SK-N-SH treated with all-trans-retinoic acid at 6 μM for 48 hours (cell line): Measurements from ENCODE around the gene FBXO30.

Experiments used
- ATAC-seq: fragments of 200-7000 bp; cut with Tn5 transposase; 3 replicates; pipeline ENCODE4 v1.9.1; 2020; ENCODE audit warnings: mild to moderate bottlenecking, moderate library complexity
- ARNTL ChIP-seq: fragments of 450-650 bp; formaldehyde crosslinking; IDR thresholded peaks from 2 replicates; pipeline ENCODE4 v1.5.0; 2020; ENCODE audit warnings: low read depth, mild to moderate bottlenecking, moderate library complexity, borderline replicate concordance
- BACH2 ChIP-seq: fragments of 250-450 bp; sonication (Bioruptor Pico); IDR thresholded peaks from 2 replicates; pipeline ENCODE4 v1.9.0; 2021; ENCODE audit warnings: mild to moderate bottlenecking, borderline replicate concordance
- CREB5 ChIP-seq: fragments of 250-450 bp; sonication (Bioruptor Pico); IDR thresholded peaks from 2 replicates; pipeline ENCODE4 v1.5.1; 2020; ENCODE audit warnings: low read depth, mild to moderate bottlenecking, moderate library complexity
- CSDC2 ChIP-seq: fragments of 250-450 bp; sonication (Bioruptor Pico); IDR thresholded peaks from 2 replicates; pipeline ENCODE4 v1.5.0; 2020; ENCODE audit warnings: mild to moderate bottlenecking, moderate library complexity
- CSRNP3 ChIP-seq: fragments of 250-450 bp; sonication (Bioruptor Pico); IDR thresholded peaks from 2 replicates; pipeline ENCODE4 v1.5.1; 2021; ENCODE audit warnings: mild to moderate bottlenecking, moderate library complexity
- ESRRG ChIP-seq: fragments of 250-450 bp; sonication (Bioruptor Pico); IDR thresholded peaks from 2 replicates; pipeline ENCODE4 v1.6.1; 2021; ENCODE audit warnings: mild to moderate bottlenecking
- GLIS3 ChIP-seq: fragments of 250-450 bp; sonication (Bioruptor Pico); IDR thresholded peaks from 2 replicates; pipeline ENCODE4 v1.5.0; 2020; ENCODE audit warnings: mild to moderate bottlenecking, moderate library complexity
- OSR1 ChIP-seq: fragments of 250-450 bp; sonication (Bioruptor Pico); IDR thresholded peaks from 2 replicates; pipeline ENCODE4 v1.8.0; 2022; ENCODE audit warnings: moderate library complexity, mild to moderate bottlenecking, inconsistent platforms
- PATZ1 ChIP-seq: fragments of 250-450 bp; sonication (Bioruptor Pico); IDR thresholded peaks from 2 replicates; pipeline ENCODE4 v1.8.0; 2020; ENCODE audit warnings: mild to moderate bottlenecking, moderate library complexity, borderline replicate concordance
- POU6F1 ChIP-seq: fragments of 250-450 bp; sonication (Bioruptor Pico); IDR thresholded peaks from 2 replicates; pipeline ENCODE4 v1.8.0; 2021; ENCODE audit warnings: low read depth, mild to moderate bottlenecking, moderate library complexity, borderline replicate concordance
- PPARA ChIP-seq: fragments of 250-450 bp; sonication (Bioruptor Pico); IDR thresholded peaks from 2 replicates; pipeline ENCODE4 v1.5.0; 2020; ENCODE audit warnings: mild to moderate bottlenecking, borderline replicate concordance
- RARB ChIP-seq: fragments of 250-450 bp; sonication (Bioruptor Pico); IDR thresholded peaks from 2 replicates; pipeline ENCODE4 v1.8.0; 2021; ENCODE audit warnings: mild to moderate bottlenecking, moderate library complexity
- SNAI2 ChIP-seq: fragments of 250-450 bp; sonication (Bioruptor Pico); IDR thresholded peaks from 2 replicates; pipeline ENCODE4 v1.5.0; 2020; ENCODE audit warnings: mild to moderate bottlenecking, moderate library complexity
- TCF4 ChIP-seq: fragments of 250-450 bp; sonication (Bioruptor Pico); IDR thresholded peaks from 2 replicates; pipeline ENCODE4 v1.8.0; 2021; ENCODE audit warnings: mild to moderate bottlenecking, moderate library complexity, borderline replicate concordance
- TOX ChIP-seq: fragments of 250-450 bp; sonication (Bioruptor Pico); IDR thresholded peaks from 2 replicates; pipeline ENCODE4 v1.8.0; 2021; ENCODE audit warnings: mild to moderate bottlenecking, moderate library complexity, borderline replicate concordance
- TSHZ2 ChIP-seq: fragments of 250-450 bp; sonication (Bioruptor Pico); IDR thresholded peaks from 2 replicates; pipeline ENCODE4 v1.5.0; 2020; ENCODE audit warnings: mild to moderate bottlenecking, moderate library complexity
- ZC3H10 ChIP-seq: fragments of 250-450 bp; sonication (Bioruptor Pico); IDR thresholded peaks from 2 replicates; pipeline ENCODE4 v1.5.1; 2021; ENCODE audit warnings: mild to moderate bottlenecking, moderate library complexity
- ZFP30 ChIP-seq: fragments of 450-650 bp; formaldehyde crosslinking; IDR thresholded peaks from 2 replicates; pipeline ENCODE4 v1.5.0; 2022; ENCODE audit warnings: mild to moderate bottlenecking, moderate library complexity
- ZNF565 ChIP-seq: fragments of 450-650 bp; formaldehyde crosslinking; conservative IDR thresholded peaks from 2 replicates; pipeline ENCODE4 v1.5.0; 2020; ENCODE audit warnings: low read depth, mild to moderate bottlenecking, moderate library complexity
- ZNF70 ChIP-seq: fragments of 450-650 bp; formaldehyde crosslinking; IDR thresholded peaks from 2 replicates; pipeline ENCODE4 v1.5.0; 2020; ENCODE audit warnings: mild to moderate bottlenecking, moderate library complexity
- ZNF8 ChIP-seq: fragments of 450-650 bp; formaldehyde crosslinking; IDR thresholded peaks from 2 replicates; pipeline ENCODE4 v1.5.0; 2020; ENCODE audit warnings: mild to moderate bottlenecking, moderate library complexity

FBXO30 gene

GRCh38 chr6:145811741-145812140 lies 2.9 kb downstream of the FBXO30 start:
- no peak for ATAC-seq
- TF ChIP-seq ZFP30 = no peak
- no peak for TF ChIP-seq ARNTL (CRISPR knock-in tag)

- TF ChIP-seq TCF4 (CRISPR knock-in tag) = no peak
- no peak for TF ChIP-seq BACH2 (CRISPR knock-in tag)
- no peak for TF ChIP-seq ARNTL (CRISPR knock-in tag)
- TF ChIP-seq ESRRG = no peak
- TF ChIP-seq TOX (CRISPR knock-in tag) = no peak
- TF ChIP-seq ZNF8 (CRISPR knock-in tag) = no peak
- no peak for TF ChIP-seq POU6F1 (CRISPR knock-in tag)
- TF ChIP-seq PPARA (CRISPR knock-in tag) = no peak
- TF ChIP-seq SNAI2 = no peak
- TF ChIP-seq ZFP30 = no peak
- no peak for TF ChIP-seq ZNF70 (CRISPR knock-in tag)
- TF ChIP-seq TSHZ2 (CRISPR knock-in tag) = no peak
- TF ChIP-seq CSRNP3 (CRISPR knock-in tag) = no peak
- no peak for TF ChIP-seq ZC3H10 (CRISPR knock-in tag)
- TF ChIP-seq GLIS3 = no peak
- TF ChIP-seq CSDC2 (CRISPR knock-in tag) = no peak
- TF ChIP-seq RARB (CRISPR knock-in tag) = no peak
- TF ChIP-seq PATZ1 (CRISPR knock-in tag) = no peak
- ATAC-seq = no peak
These were observed 4.8 kb downstream of the FBXO30 start for GRCh38 chr6:145809785-145810184.

- no peak for TF ChIP-seq ZC3H10 (CRISPR knock-in tag)
- TF ChIP-seq CREB5 = no peak
- no peak for TF ChIP-seq PATZ1 (CRISPR knock-in tag)
- no peak for TF ChIP-seq OSR1 (CRISPR knock-in tag)
- TF ChIP-seq PPARA (CRISPR knock-in tag) = no peak
- no peak for TF ChIP-seq POU6F1 (CRISPR knock-in tag)
- TF ChIP-seq ZNF565 (CRISPR knock-in tag) = no peak
- no peak for TF ChIP-seq ARNTL (CRISPR knock-in tag)
- TF ChIP-seq ZNF70 (CRISPR knock-in tag) = no peak
- no peak for TF ChIP-seq CSRNP3 (CRISPR knock-in tag)
- no peak for TF ChIP-seq ZNF8 (CRISPR knock-in tag)
- ATAC-seq = no peak
These were observed 5.4 kb downstream of the FBXO30 start for GRCh38 chr6:145809211-145809610.
